ENCODE data around the gene PIP5K1B.

- TF ChIP-seq, protein P1, sequence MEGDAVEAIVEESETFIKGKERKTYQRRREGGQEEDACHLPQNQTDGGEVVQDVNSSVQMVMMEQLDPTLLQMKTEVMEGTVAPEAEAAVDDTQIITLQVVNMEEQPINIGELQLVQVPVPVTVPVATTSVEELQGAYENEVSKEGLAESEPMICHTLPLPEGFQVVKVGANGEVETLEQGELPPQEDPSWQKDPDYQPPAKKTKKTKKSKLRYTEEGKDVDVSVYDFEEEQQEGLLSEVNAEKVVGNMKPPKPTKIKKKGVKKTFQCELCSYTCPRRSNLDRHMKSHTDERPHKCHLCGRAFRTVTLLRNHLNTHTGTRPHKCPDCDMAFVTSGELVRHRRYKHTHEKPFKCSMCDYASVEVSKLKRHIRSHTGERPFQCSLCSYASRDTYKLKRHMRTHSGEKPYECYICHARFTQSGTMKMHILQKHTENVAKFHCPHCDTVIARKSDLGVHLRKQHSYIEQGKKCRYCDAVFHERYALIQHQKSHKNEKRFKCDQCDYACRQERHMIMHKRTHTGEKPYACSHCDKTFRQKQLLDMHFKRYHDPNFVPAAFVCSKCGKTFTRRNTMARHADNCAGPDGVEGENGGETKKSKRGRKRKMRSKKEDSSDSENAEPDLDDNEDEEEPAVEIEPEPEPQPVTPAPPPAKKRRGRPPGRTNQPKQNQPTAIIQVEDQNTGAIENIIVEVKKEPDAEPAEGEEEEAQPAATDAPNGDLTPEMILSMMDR (IDR thresholded peaks at IDR 0.05; ENCODE audit: low read length) = no peak
- TF ChIP-seq EZH2phosphoT487 (IDR thresholded peaks at IDR 0.05; ENCODE audit: low read length) (no peak), EZH2 (optimal IDR thresholded peaks at IDR 0.05; ENCODE audit: low read depth, low read length) (no peak)
Measured at GRCh38 chr9:69049094-69049493, 344.1 kb downstream of the PIP5K1B start.

Data from MM.1S (cell line).